Measurements from ENCODE around the gene SMCO2.

GRCh38 chr12:27462851-27463250, 16.3 kb downstream of the SMCO2 start:
- no peak for TF ChIP-seq POLR2A (IDR thresholded peaks at IDR 0.05; ENCODE audit: borderline replicate concordance, extremely low read depth, insufficient read depth, insufficient read length)
- TF ChIP-seq CTCF (IDR thresholded peaks at IDR 0.05 in 2 of 3, conservative IDR thresholded peaks at IDR 0.05 in 1 of 3; ENCODE audit: borderline replicate concordance in 1 of 3, insufficient read depth in 1 of 3, low read depth in 2 of 3, low read length in 2 of 3), result no peak
- TF ChIP-seq ATF3 (IDR thresholded peaks at IDR 0.05), result no peak
- TF ChIP-seq SP1 (IDR thresholded peaks at IDR 0.05; ENCODE audit: low read depth), result no peak
